IMR-90 (cell line): ENCODE data around the gene ADGRG3. TPM values are rescaled to one million over a fixed set of nuclear protein-coding genes. Genes with fewer than 3 reads are reported as not detected.
A peak's percentile ranks its signal among the peaks of the same experiment; 100 is the strongest.

Source experiments
- ATAC-seq: fragments of 200-7000 bp; cut with Tn5 transposase; 2 replicates; pipeline ENCODE4 v1.9.1; 2020; ENCODE audit warnings: low read depth, mild to moderate bottlenecking, moderate library complexity
- BruUV-seq: library from RNA; stranded (reverse); fragments of 400-500 nt; replicated peaks from 2 replicates; lab custom pipeline; 2021; lab: Mats Ljungman, UMichigan
- CTCF ChIA-PET: fragments of 300-600 bp; formaldehyde crosslinking; extraction: SDS; loops from one replicate; lab custom pipeline; 2021; ENCODE audit warnings: antibody characterized with exemption; lab: Yijun Ruan, JAX
- POLR2A ChIA-PET: fragments of 300-600 bp; sonication (Branson Sonifier 250); formaldehyde crosslinking; loops from one replicate; lab custom pipeline; 2022; ENCODE audit warnings: antibody characterized with exemption; ENCODE audit not compliant: unreplicated experiment; lab: Charles Lee
- DNase-seq: peaks from one replicate; pipeline ENCODE4 v3.0.0; 2013
- H2AFZ ChIP-seq: replicated peaks from 2 replicates; pipeline ENCODE3; 2013; ENCODE audit warnings: low read length, mild to moderate bottlenecking; ENCODE audit not compliant: poor library complexity
- H2AK5ac ChIP-seq: 2 replicates; pipeline ENCODE4 v1.6.1; 2013; ENCODE audit warnings: low read depth, low read length, inconsistent platforms
- H2AK9ac ChIP-seq: replicated peaks from 2 replicates; pipeline ENCODE3; 2013; ENCODE audit warnings: mild to moderate bottlenecking, low read depth, low read length, moderate library complexity; ENCODE audit not compliant: poor library complexity
- H2BK120ac ChIP-seq: 2 replicates; pipeline ENCODE4 v1.6.1; 2013; ENCODE audit warnings: low read depth, low read length, inconsistent platforms
- H2BK15ac ChIP-seq: 3 replicates; pipeline ENCODE4 v1.6.1; 2013; ENCODE audit warnings: low read depth, low read length, inconsistent platforms
- H2BK20ac ChIP-seq: 2 replicates; pipeline ENCODE4 v1.6.1; 2013; ENCODE audit warnings: low read depth, mild to moderate bottlenecking, inconsistent platforms, low read length, moderate library complexity
- H2BK5ac ChIP-seq: 2 replicates; pipeline ENCODE4 v1.6.1; 2013; ENCODE audit warnings: mild to moderate bottlenecking, low read depth, low read length, inconsistent platforms; ENCODE audit not compliant: poor library complexity, severe bottlenecking
- H3K14ac ChIP-seq: replicated peaks from 2 replicates; pipeline ENCODE4 v1.6.1; 2013; ENCODE audit warnings: low read depth, low read length, inconsistent platforms
- H3K18ac ChIP-seq: 2 replicates; pipeline ENCODE4 v1.6.1; 2013; ENCODE audit warnings: low read depth, low read length, control low read depth
- H3K23ac ChIP-seq: 2 replicates; pipeline ENCODE4 v1.6.1; 2013; ENCODE audit warnings: low read depth, low read length, inconsistent platforms
- H3K27ac ChIP-seq: 2 replicates; pipeline ENCODE4 v1.5.1; 2013; ENCODE audit warnings: mild to moderate bottlenecking, control low read depth, low read length; ENCODE audit not compliant: insufficient read depth
- H3K27me3 ChIP-seq: 2 replicates; pipeline ENCODE4 v1.6.1; 2013; ENCODE audit warnings: low read length; ENCODE audit not compliant: control insufficient read depth, insufficient read depth
- H3K36me3 ChIP-seq: 2 replicates; pipeline ENCODE4 v1.6.1; 2013; ENCODE audit warnings: low read length, mixed read lengths; ENCODE audit not compliant: control insufficient read depth, insufficient read depth
- H3K4ac ChIP-seq: 2 replicates; pipeline ENCODE4 v1.6.1; 2013; ENCODE audit warnings: low read depth, low read length, inconsistent platforms
- H3K4me1 ChIP-seq: 2 replicates; pipeline ENCODE4 v1.6.1; 2013; ENCODE audit warnings: low read length, mixed read lengths; ENCODE audit not compliant: control insufficient read depth, insufficient read depth
- H3K4me2 ChIP-seq: 2 replicates; pipeline ENCODE4 v1.6.1; 2013; ENCODE audit warnings: low read depth, mild to moderate bottlenecking, control low read depth, low read length, moderate library complexity
- H3K4me3 ChIP-seq: 2 replicates; pipeline ENCODE4 v1.5.1; 2013; ENCODE audit warnings: low read depth, mild to moderate bottlenecking, control low read depth, low read length, moderate library complexity; ENCODE audit not compliant: insufficient read depth
- H3K56ac ChIP-seq: 2 replicates; pipeline ENCODE4 v1.6.1; 2013; ENCODE audit warnings: low read length, inconsistent platforms; ENCODE audit not compliant: insufficient read depth; ENCODE audit errors: extremely low read depth
- H3K79me1 ChIP-seq, 2 experiments: 2 replicates each; pipeline ENCODE4 v1.6.1; 2013; ENCODE audit warnings: low read length in 2 of 2, inconsistent platforms in 1 of 2, low read depth in 1 of 2
- H3K9ac ChIP-seq: 2 replicates; pipeline ENCODE4 v1.6.1; 2013; ENCODE audit warnings: low read depth, low read length, control low read depth
- H3K9me1 ChIP-seq: 2 replicates; pipeline ENCODE4 v1.6.1; 2013; ENCODE audit warnings: low read length, inconsistent platforms; ENCODE audit not compliant: insufficient read depth
- H3K9me3 ChIP-seq: 2 replicates; pipeline ENCODE4 v1.6.1; 2013; ENCODE audit warnings: low read length; ENCODE audit not compliant: control insufficient read depth, insufficient read depth
- H4K20me1 ChIP-seq: 2 replicates; pipeline ENCODE4 v1.6.1; 2013; ENCODE audit warnings: low read length, inconsistent platforms; ENCODE audit not compliant: insufficient read depth
- H4K5ac ChIP-seq: 2 replicates; pipeline ENCODE4 v1.6.1; 2013; ENCODE audit warnings: mild to moderate bottlenecking, low read depth, low read length, control low read depth
- H4K8ac ChIP-seq, 2 experiments: 2 replicates each; pipeline ENCODE4 v1.6.1; 2013; ENCODE audit warnings: low read depth in 2 of 2, low read length in 2 of 2, control low read depth in 1 of 2, inconsistent platforms in 1 of 2
- H4K91ac ChIP-seq: 2 replicates; pipeline ENCODE4 v1.6.1; 2013; ENCODE audit warnings: low read depth, low read length, inconsistent platforms; ENCODE audit not compliant: insufficient read depth
- BHLHE40 ChIP-seq: fragments of 150-350 bp; IDR thresholded peaks from 2 replicates; pipeline ENCODE4 v1.6.1; 2016; ENCODE audit warnings: mild to moderate bottlenecking, low read depth, low read length
- CEBPB ChIP-seq: IDR thresholded peaks from 2 replicates; pipeline ENCODE4 v1.6.1; 2012; ENCODE audit warnings: low read depth, low read length, improper control_type of control experiment
- CHD1 ChIP-seq: IDR thresholded peaks from 2 replicates; pipeline ENCODE4 v1.6.1; 2012; ENCODE audit warnings: low read depth, low read length, improper control_type of control experiment
- FOS ChIP-seq: fragments of 150-350 bp; IDR thresholded peaks from 2 replicates; pipeline ENCODE4 v1.6.1; 2016; ENCODE audit warnings: low read depth, low read length
- MAFK ChIP-seq: IDR thresholded peaks from 2 replicates; pipeline ENCODE4 v1.6.1; 2012; ENCODE audit warnings: low read depth, low read length, improper control_type of control experiment
- MAZ ChIP-seq: IDR thresholded peaks from 2 replicates; pipeline ENCODE4 v1.6.1; 2012; ENCODE audit warnings: low read depth, mild to moderate bottlenecking, low read length, improper control_type of control experiment, moderate library complexity, borderline replicate concordance
- MXI1 ChIP-seq: IDR thresholded peaks from 2 replicates; pipeline ENCODE4 v1.6.1; 2012; ENCODE audit warnings: low read depth, mild to moderate bottlenecking, low read length, moderate library complexity, borderline replicate concordance
- NFE2L2 ChIP-seq: fragments of 150-350 bp; IDR thresholded peaks from 2 replicates; pipeline ENCODE4 v1.6.1; 2016; ENCODE audit warnings: low read depth, mild to moderate bottlenecking, low read length
- POLR2A ChIP-seq: IDR thresholded peaks from 2 replicates; pipeline ENCODE4 v1.6.1; 2012; ENCODE audit warnings: mild to moderate bottlenecking, low read depth, low read length
- RAD21 ChIP-seq: IDR thresholded peaks from 2 replicates; pipeline ENCODE4 v1.6.1; 2012; ENCODE audit warnings: low read length, improper control_type of control experiment
- RCOR1 ChIP-seq: IDR thresholded peaks from 2 replicates; pipeline ENCODE4 v1.6.1; 2012; ENCODE audit warnings: mild to moderate bottlenecking, low read length, improper control_type of control experiment; ENCODE audit not compliant: insufficient replicate concordance
- RFX5 ChIP-seq: IDR thresholded peaks from 2 replicates; pipeline ENCODE4 v1.8.0; 2012; ENCODE audit warnings: low read depth, mild to moderate bottlenecking, low read length, moderate library complexity
- SMC3 ChIP-seq: fragments of 150-350 bp; IDR thresholded peaks from 2 replicates; pipeline ENCODE4 v1.6.1; 2016; ENCODE audit warnings: low read depth, mild to moderate bottlenecking, antibody characterized with exemption, low read length, moderate library complexity
- WGBS, 2 experiments: methylation state at CpG; one replicate each; pipeline versions ENCODE4 v1.1.5 to v1.1.7; 2013; ENCODE audit warnings: missing lambda C conversion rate in 2 of 2; ENCODE audit not compliant: insufficient read length in 1 of 2; ENCODE audit errors: extremely low coverage in 2 of 2; 5-methylcytosine and 5-hydroxymethylcytosine counted together
- dilution Hi-C: fragments of 300-500 bp; cut with HindIII; formaldehyde crosslinking; loops from one replicate; pipeline ENCODE4 v1.14.3; 2018; ENCODE audit warnings: low sequenced_read_pairs; ENCODE audit not compliant: unreplicated experiment
- in situ Hi-C: fragments of 300-500 bp; cut with MboI; formaldehyde crosslinking; loops from 3 replicates; pipeline ENCODE4 v1.14.3; 2019; ENCODE audit warnings: low sequenced_read_pairs, inconsistent platforms, mixed read lengths
- intact Hi-C: fragments of 100-400 bp; cut with micrococcal nuclease; formaldehyde crosslinking; loops from 2 replicates; pipeline ENCODE4 v1.10.0; 2022
- polyA plus RNA-seq, 3 experiments: library from polyadenylated mRNA; depleted of rRNA; stranded (reverse); fragments of >200 nt; gene quantifications; 2 replicates each; pipeline ENCODE4 v1.2.3, GENCODE V29; 2012; ENCODE audit warnings: low replicate concordance in 1 of 3
- total RNA-seq: library from RNA; depleted of rRNA; stranded (reverse); fragments of >200 nt; gene quantifications from 2 replicates; pipeline ENCODE4 v1.2.3, GENCODE V29; 2012
- TF ChIP-seq, protein P1 (sequence below): fragments of 150-350 bp; IDR thresholded peaks from 2 replicates; pipeline ENCODE4 v1.6.1; 2016; ENCODE audit warnings: low read depth, mild to moderate bottlenecking, low read length, moderate library complexity, borderline replicate concordance
- TF ChIP-seq, protein P2 (sequence below): conservative IDR thresholded peaks from 2 replicates; pipeline ENCODE4 v1.5.1; 2012; ENCODE audit warnings: mild to moderate bottlenecking, low read depth, low read length, improper control_type of control experiment

Gene ADGRG3
- total and polyA plus RNA-seq, 2 of the 4 experiments (the other 2 are of a cell fraction) = not detected

DNA sequence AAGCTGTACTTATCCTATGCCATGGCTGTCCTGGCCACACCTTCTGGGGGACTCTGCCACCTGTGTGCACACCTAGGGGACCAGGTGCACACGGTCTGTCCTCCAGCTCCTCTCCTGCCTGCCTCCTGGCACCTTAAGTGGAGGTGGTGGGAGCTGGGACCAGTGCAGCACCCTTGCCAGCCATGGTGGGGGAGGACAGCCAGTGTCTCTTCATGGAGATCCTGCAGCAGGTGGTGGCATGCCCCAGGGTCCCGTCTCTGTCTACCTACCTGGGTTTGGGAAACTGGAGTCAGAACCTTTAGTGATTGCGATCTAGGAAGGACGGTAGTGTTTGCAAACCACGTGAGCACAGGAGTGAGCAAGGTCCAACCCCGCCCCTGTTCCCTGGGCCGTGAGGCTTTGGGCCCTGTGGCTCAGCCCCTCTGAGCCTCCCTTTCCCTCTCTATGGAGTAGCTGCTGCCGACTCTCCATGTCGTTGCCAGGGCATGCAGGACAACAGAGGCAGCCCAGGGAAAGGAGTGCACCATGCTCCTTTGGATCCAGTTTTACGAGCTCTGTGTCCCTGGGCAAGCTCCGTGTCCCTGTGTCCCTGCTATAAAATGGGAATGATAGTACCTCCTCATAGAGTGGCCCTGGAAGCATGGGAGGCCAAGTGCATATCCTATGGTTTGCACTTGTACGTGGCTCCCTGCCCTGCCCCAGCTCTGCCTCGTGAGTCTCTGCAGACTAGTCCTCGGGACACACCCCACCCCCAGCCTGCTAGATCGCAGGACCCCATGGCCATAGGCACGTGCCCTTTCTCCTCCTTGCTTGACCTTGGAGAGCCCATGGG lies 32.6 kb upstream of the ADGRG3 start:
- Histone ChIP-seq H3K18ac (no peak overlapping the region), H3K9ac (no peak overlapping the region), H3K23ac (no peak overlapping the region; the same call in 1 of the 2 replicates), H3K27ac (no peak overlapping the region), H2AK9ac (no peak overlapping the region), H2BK5ac (no peak overlapping the region), H3K14ac (no peak overlapping the region), H3K4ac (peak overlapping the region; percentile 27; the same call in 1 of the 2 replicates), H2BK20ac (peak overlapping the region; percentile 71; the same call in 1 of the 2 replicates), H2AK5ac (peak overlapping the region; percentile 66), H4K5ac (no peak overlapping the region), H4K8ac (no peak overlapping the region), H4K91ac (no peak overlapping the region), H3K79me1 (no peaks in the 10 kb centered on the region), H3K9me3 (no peaks in the 10 kb centered on the region), H2BK15ac (no peak overlapping the region), H3K27me3 (peaks cover 18% of the 10 kb centered on the region), H2BK120ac (no peak overlapping the region), H3K9me1 (peaks cover 7% of the 10 kb centered on the region), H4K20me1 (no peaks in the 10 kb centered on the region), H3K36me3 (no peaks in the 10 kb centered on the region), H3K4me2 (no peak overlapping the region), H3K4me1 (peaks cover 10% of the 10 kb centered on the region; the same call in 1 of the 2 replicates), H3K56ac (no peak overlapping the region), H2AFZ (no peak overlapping the region), H3K4me3 (no peak overlapping the region)
- 78% methylated on average over 4 of the region's 16 CpGs; no CpG with 5 or more reads in 1 of the 2 experiments for WGBS, 2 experiments
- intact Hi-C loops (no loop called here), in situ Hi-C loops (no loop called here), dilution Hi-C loops (no loop called here)
- POLR2A ChIA-PET = no interaction called here
- BruUV-seq = no TSS peak
- ATAC-seq (no peak), DNase-seq (no peak)
- CTCF ChIA-PET = interaction anchor here (0.5 kb wide), 1 partner anchor 1110 kb away, joined by 4 read pairs; no protein-coding TSS in a partner anchor
- TF ChIP-seq BHLHE40 (no peak), SMC3 (no peak), RAD21 (no peak), FOS (no peak), NFE2L2 (no peak), MXI1 (no peak), MAFK (no peak), CHD1 (no peak), RFX5 (no peak), RCOR1 (no peak), CEBPB (no peak), MAZ (no peak), POLR2A (no peak)
- TF ChIP-seq, protein P1, sequence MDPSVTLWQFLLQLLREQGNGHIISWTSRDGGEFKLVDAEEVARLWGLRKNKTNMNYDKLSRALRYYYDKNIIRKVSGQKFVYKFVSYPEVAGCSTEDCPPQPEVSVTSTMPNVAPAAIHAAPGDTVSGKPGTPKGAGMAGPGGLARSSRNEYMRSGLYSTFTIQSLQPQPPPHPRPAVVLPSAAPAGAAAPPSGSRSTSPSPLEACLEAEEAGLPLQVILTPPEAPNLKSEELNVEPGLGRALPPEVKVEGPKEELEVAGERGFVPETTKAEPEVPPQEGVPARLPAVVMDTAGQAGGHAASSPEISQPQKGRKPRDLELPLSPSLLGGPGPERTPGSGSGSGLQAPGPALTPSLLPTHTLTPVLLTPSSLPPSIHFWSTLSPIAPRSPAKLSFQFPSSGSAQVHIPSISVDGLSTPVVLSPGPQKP = no peak
- TF ChIP-seq, protein P2, sequence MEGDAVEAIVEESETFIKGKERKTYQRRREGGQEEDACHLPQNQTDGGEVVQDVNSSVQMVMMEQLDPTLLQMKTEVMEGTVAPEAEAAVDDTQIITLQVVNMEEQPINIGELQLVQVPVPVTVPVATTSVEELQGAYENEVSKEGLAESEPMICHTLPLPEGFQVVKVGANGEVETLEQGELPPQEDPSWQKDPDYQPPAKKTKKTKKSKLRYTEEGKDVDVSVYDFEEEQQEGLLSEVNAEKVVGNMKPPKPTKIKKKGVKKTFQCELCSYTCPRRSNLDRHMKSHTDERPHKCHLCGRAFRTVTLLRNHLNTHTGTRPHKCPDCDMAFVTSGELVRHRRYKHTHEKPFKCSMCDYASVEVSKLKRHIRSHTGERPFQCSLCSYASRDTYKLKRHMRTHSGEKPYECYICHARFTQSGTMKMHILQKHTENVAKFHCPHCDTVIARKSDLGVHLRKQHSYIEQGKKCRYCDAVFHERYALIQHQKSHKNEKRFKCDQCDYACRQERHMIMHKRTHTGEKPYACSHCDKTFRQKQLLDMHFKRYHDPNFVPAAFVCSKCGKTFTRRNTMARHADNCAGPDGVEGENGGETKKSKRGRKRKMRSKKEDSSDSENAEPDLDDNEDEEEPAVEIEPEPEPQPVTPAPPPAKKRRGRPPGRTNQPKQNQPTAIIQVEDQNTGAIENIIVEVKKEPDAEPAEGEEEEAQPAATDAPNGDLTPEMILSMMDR = no peak
